NT2/D1 (cell line): ENCODE results near the gene IL12RB1.

Experiments used
- YY1 ChIP-seq: IDR thresholded peaks from 2 replicates; pipeline ENCODE4 v1.6.1; 2011; ENCODE audit not compliant: insufficient read length, insufficient read depth
- ZNF274 ChIP-seq: IDR thresholded peaks from 2 replicates; pipeline ENCODE4 v1.6.1; 2011; ENCODE audit warnings: mild to moderate bottlenecking, low read depth, low read length

GRCh38 chr19:18130523-18131242, 43.9 kb upstream of the IL12RB1 start:
- TF ChIP-seq ZNF274 (no peak), YY1 (no peak)
